H54 (cell line): Measurements from ENCODE around the gene TBCB.
"Not testable (repeated sequence)": the region's sequence is repeated elsewhere in the genome, so short reads cannot be mapped to it uniquely, and the experiment has no call there.

Source experiments
- DNase-seq: peaks from one replicate; pipeline ENCODE4 v3.0.0; 2011; ENCODE audit warnings: low spot score, mixed read lengths; ENCODE audit not compliant: insufficient read length
- FAIRE-seq: peaks from 3 replicates; lab custom pipeline; 2011; peaks lifted over from hg19 to GRCh38; lab: Jason Lieb, UNC
- POLR2A ChIP-seq: IDR thresholded peaks from 2 replicates; pipeline ENCODE4 v1.6.1; 2011; ENCODE audit warnings: low read depth, mild to moderate bottlenecking, low read length

Gene TBCB

DNA sequence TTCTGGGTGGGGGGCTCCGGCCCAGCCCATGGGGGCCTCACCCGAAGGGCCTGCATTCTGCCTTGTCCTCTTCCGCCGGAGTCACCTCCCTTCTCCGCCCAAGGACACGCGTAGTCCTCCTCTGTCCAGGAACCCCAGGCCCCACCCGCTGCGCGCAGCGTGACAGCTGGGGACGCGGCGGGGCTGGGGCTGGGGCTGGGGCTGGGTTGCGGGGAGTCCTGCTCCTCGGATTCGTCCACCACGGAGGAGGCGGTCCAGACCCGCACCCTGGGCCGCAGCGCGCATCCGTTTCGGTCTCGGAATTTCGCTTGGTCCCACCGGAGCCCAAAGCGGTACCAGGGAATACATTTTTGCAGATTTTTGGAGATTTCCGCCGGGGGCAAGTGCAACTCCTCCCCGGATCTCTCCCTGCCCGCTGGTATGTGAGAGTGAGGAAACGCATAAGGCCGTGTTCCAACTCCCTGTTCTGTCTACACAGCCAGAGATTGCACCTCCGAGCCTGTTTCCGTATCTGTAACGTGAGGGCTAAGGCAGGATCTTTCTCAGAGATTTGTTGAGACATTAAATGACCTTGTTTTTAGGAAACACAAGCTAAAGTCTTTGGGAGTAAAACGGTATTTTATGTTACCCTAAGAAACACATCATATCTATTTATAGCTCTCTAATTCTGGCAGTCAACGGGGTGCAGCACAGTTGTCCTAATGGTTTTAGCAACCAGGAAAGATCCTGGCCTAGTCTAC is 37.3 kb downstream of the TBCB start, which contains the start of gene COX7A1:
TSS of gene COX7A1 (minus strand) at position 96 of the 740 bp plus-strand sequence. CDS start at position 56, 40 bp downstream.
- TF ChIP-seq POLR2A: no peak

DNA sequence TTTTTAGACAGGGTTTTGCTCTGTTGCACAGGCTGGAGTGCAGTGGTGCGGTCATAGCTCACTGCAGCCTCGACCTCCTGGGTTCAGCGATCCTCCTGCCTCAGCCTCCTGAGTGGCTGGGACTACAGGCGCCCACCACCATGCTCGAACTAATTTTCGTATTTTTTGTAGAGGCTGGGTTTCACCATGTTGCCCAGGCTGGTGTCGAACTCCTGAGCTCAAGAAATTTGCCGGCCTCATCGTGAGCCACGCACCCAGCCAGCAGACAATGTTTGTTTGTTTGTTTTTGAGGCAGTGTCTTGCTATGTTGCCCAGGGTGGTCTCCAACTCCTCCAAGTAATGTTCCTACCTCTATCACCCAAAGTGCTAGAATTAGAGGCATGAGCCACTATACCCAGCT is 37.9 kb downstream of the TBCB start:
- TF ChIP-seq POLR2A: no peak
- DNase-seq: no peak
- FAIRE-seq: no peak

More for the DNA sequence above, 37.3 kb downstream of the TBCB start, which contains the start of gene COX7A1:
- no peak for DNase-seq
- no peak for FAIRE-seq

DNA sequence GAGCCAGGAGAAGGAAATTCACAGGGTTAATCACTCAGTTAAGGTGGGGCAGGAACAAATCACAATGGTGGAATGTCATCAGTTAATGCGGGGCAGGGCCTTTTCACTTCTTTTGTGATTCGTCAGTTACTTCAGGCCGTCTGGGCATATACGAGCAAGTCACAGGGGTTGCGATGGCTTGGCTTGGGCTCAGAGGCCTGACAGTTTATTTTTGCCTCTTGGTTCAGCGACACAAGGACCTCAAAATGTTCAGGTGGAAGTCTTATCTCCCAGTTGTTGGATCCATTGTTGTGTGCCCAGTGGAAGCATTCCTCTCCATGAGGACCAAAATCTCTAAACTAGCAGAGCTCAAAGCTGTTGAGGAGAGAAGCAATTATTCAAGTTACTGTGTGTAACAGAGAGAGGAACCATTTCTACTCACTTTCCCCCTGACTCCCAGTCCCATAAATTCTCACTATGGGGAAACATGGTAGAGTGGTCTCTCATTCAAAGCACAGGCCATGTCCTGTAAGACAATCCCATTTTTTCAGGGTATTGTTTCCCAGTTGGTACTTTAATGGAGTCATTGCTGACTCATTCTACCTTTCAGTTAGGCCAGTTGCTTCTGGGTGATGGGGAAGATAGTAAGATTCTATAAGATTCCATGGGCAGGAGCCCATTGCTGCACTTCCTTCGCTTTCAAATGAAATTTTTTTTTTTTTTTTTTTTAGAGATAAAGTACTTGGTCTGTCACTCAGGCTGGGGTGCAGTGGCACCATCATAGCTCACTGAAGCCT is 45.7 kb downstream of the TBCB start:
- DNase-seq: no peak
- no peak for FAIRE-seq
- no peak for TF ChIP-seq POLR2A

DNA sequence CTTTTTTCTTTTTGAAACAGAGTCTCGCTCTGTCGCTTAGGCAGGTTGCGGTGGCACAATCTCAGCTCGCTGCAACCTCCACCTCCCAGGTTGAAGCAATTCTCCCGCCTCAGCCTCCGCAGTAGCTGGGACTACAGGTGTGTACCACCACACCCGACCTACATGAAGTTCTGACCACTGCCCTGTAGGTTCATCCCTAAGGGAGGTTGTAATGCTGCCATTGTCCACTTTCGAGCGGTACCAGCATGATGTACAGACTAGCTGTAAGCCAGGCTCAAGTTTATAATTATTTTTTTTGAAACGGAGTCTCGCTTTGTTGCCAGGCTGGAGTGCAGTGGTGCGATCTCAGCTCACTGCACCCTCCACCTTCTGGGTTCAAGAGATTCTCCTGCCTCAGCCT is 48.5 kb downstream of the TBCB start:
- TF ChIP-seq POLR2A: no peak
- FAIRE-seq (no peak), DNase-seq (no peak)

DNA sequence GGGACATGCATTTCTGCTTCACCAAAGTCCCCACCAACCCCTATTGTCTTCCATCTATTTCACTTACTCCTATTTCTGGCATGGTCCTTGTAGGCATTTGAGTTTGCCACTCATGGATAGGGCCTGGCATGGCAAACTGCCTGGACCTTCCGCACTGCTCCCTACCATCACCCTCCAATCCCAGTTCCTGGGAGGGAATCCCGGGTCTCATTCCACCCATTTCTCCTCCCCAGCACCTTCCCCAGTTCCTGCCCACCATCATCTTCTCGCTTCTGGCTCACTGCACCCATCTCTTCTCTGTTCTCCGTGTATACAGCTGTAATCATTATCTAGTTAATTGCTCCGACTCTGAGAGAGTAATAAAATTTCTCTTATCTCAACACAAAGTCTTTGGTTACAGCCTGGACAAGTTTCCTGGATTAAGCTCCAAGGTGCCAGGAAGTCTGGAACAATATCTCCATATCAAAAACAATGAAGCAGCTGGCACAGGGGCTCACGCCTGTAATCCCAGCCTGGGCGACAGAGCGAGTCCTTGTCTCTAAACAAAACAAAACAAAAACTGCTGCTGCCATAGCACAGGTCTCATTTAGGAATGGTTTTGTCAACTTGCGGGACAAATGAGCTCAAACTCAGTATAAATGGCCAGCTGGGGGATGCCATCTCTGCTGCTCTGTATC is 54.0 kb downstream of the TBCB start:
- no peak for DNase-seq
- FAIRE-seq: no peak
- TF ChIP-seq POLR2A: no peak

DNA sequence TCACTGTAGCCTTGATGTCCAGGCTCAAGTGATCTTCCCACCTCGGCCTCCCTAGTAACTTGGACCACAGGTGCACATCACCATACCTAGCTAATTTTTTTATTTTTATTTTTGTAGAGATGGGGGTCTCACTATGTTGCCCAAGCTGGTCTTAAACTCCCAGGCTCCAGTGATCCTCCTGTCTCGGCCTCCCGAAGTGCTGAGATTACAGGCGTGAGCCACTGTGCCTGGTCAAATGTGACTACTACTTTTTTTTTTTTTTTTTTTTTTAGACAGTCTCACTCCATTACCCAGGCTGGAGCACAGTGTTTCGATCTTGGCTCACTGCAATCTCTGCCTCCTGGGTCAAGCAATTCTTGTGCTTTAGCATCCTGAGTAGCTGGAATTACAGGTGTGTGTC is 57.6 kb downstream of the TBCB start:
- DNase-seq (no peak), FAIRE-seq (no peak)
- TF ChIP-seq POLR2A: no peak

DNA sequence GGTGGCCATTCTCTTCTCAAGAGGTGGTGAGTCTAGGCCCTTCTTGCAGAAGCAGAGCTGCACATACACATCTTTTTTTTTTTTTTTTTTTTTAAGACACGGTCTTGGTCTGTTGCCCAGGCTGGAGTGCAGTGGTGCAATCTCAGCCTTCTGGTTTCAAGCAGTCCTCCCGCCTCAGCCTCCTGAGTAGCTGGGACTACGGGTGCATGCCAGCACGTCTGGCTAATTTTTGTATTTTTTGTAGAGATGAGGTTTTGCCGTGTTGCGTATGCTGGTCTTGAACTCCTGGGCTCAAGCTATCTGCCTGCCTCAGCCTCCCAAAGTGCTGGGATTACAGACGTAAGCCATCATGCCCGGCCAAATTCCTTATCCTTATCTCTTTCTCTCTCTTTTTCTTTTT is 58.6 kb downstream of the TBCB start:
- not testable (repeated sequence) for DNase-seq, FAIRE-seq
